OCI-LY3 (cell line): ENCODE data around the gene KIAA1586.
"Not testable (repeated sequence)": the region's sequence is repeated elsewhere in the genome, so short reads cannot be mapped to it uniquely, and the experiment has no call there.

Experiments
- H2AFZ ChIP-seq: fragments of 200-600, 300-600 bp; shearing (Covaris generic); 2 replicates; pipeline ENCODE4 v1.6.0; 2014; ENCODE audit warnings: antibody characterized with exemption, low read depth, low read length
- H3K27ac ChIP-seq: fragments of 200-600, 300-600 bp; sonication (generic); 2 replicates; pipeline ENCODE4 v1.5.1; 2014; ENCODE audit warnings: mild to moderate bottlenecking, low read length, moderate library complexity, mixed read lengths
- H3K27me3 ChIP-seq: fragments of 200-600, 300-600 bp; sonication (generic); 2 replicates; pipeline ENCODE4 v1.6.1; 2014; ENCODE audit warnings: low read depth, low read length, mixed read lengths
- H3K36me3 ChIP-seq: fragments of 200-600, 300-600 bp; sonication (generic); replicated peaks from 2 replicates; pipeline ENCODE3; 2014; ENCODE audit warnings: low read depth, low read length, mixed read lengths
- H3K4me1 ChIP-seq: fragments of 300-600, 200-600 bp; sonication (generic); 2 replicates; pipeline ENCODE4 v1.6.1; 2014; ENCODE audit warnings: low read length, mixed read lengths
- H3K4me2 ChIP-seq: fragments of 200-600, 300-600 bp; sonication (generic); 2 replicates; pipeline ENCODE4 v1.6.1; 2014; ENCODE audit warnings: low read length, mixed read lengths
- H3K4me3 ChIP-seq: fragments of 300-600, 200-600 bp; sonication (generic); 2 replicates; pipeline ENCODE4 v1.5.1; 2014; ENCODE audit warnings: antibody characterized with exemption, mild to moderate bottlenecking, low read length, moderate library complexity
- H3K79me2 ChIP-seq: fragments of 300-600, 200-600 bp; shearing (Covaris generic); 2 replicates; pipeline ENCODE4 v1.6.1; 2014; ENCODE audit warnings: mild to moderate bottlenecking, low read length, mixed read lengths
- H3K9ac ChIP-seq: fragments of 300-600, 200-600 bp; shearing (Covaris generic); 2 replicates; pipeline ENCODE4 v1.6.0; 2014; ENCODE audit warnings: mild to moderate bottlenecking, low read length, moderate library complexity
- H3K9me3 ChIP-seq: fragments of 200-600, 300-600 bp; shearing (Covaris generic); 2 replicates; pipeline ENCODE4 v1.6.1; 2014; ENCODE audit warnings: low read length, mixed read lengths; ENCODE audit not compliant: insufficient read depth
- H4K20me1 ChIP-seq: fragments of 200-600, 300-600 bp; sonication (generic); 2 replicates; pipeline ENCODE4 v1.6.1; 2016; ENCODE audit warnings: low read length, mixed read lengths; ENCODE audit not compliant: insufficient read depth
- CTCF ChIP-seq: fragments of 200-600, 300-600 bp; sonication (generic); IDR thresholded peaks from 2 replicates; pipeline ENCODE4 v1.5.1; 2014; ENCODE audit warnings: antibody characterized with exemption, low read length, low read depth
- EZH2phosphoT487 ChIP-seq: fragments of 200-600 bp; shearing (Covaris generic); IDR thresholded peaks from 2 replicates; pipeline ENCODE4 v1.6.1; 2018; ENCODE audit warnings: antibody characterized with exemption, mixed run types, low read depth

Gene KIAA1586

GRCh38 chr6:57046332-57047256 lies at the start of gene KIAA1586:
Gene KIAA1586, plus strand, starts transcription at chr6:57046693. Its CDS starts 63 bp downstream, at chr6:57046756.
- not testable (repeated sequence) for H3K27me3 ChIP-seq, H3K9me3 ChIP-seq, H4K20me1 ChIP-seq
- Histone ChIP-seq H3K27ac (peak within 1 kb of the TSS; percentile 46), H3K79me2 (peaks cover 34% of the 10 kb centered on the region), H3K36me3 (peaks cover 33% of the 10 kb centered on the region), H2AFZ (peak within 1 kb of the TSS; percentile 94), H3K4me2 (peak within 1 kb of the TSS; percentile 65), H3K9ac (peak within 1 kb of the TSS; percentile 69), H3K4me3 (peak within 1 kb of the TSS; percentile 88), H3K4me1 (peaks cover 11% of the 10 kb centered on the region)

- Histone ChIP-seq H4K20me1 (no peaks in the 10 kb centered on the region), H3K27me3 (no peaks in the 10 kb centered on the region), H2AFZ (no peak overlapping the region), H3K79me2 (no peaks in the 10 kb centered on the region), H3K36me3 (no peaks in the 10 kb centered on the region), H3K9me3 (no peaks in the 10 kb centered on the region), H3K4me1 (no peaks in the 10 kb centered on the region), H3K27ac (no peak overlapping the region), H3K4me2 (no peak overlapping the region), H3K4me3 (no peak overlapping the region), H3K9ac (no peak overlapping the region)
- TF ChIP-seq EZH2phosphoT487 (no peak), CTCF (no peak)
These were observed 47.4 kb upstream of the KIAA1586 start for GRCh38 chr6:56999049-56999448.

- not testable (repeated sequence) for H3K27ac ChIP-seq, H3K4me1 ChIP-seq, H2AFZ ChIP-seq, H3K4me2 ChIP-seq, H3K9ac ChIP-seq, H3K9me3 ChIP-seq, H4K20me1 ChIP-seq, H3K36me3 ChIP-seq, H3K4me3 ChIP-seq, H3K79me2 ChIP-seq, H3K27me3 ChIP-seq
These were observed 46.7 kb upstream of the KIAA1586 start for GRCh38 chr6:56999748-57000147.

GRCh38 chr6:57002197-57002596 lies 44.3 kb upstream of the KIAA1586 start:
- H2AFZ ChIP-seq, result no peak overlapping the region
- H3K27ac ChIP-seq, result no peak overlapping the region
- no peaks in the 10 kb centered on the region for H3K27me3 ChIP-seq
- no peak overlapping the region for H3K4me3 ChIP-seq
- H3K4me1 ChIP-seq, result no peaks in the 10 kb centered on the region
- no peaks in the 10 kb centered on the region for H4K20me1 ChIP-seq
- H3K9ac ChIP-seq, result no peak overlapping the region
- H3K36me3 ChIP-seq, result no peaks in the 10 kb centered on the region
- no peaks in the 10 kb centered on the region for H3K79me2 ChIP-seq
- TF ChIP-seq EZH2phosphoT487 (no peak), CTCF (no peak)
- no peak overlapping the region for H3K4me2 ChIP-seq
- no peaks in the 10 kb centered on the region for H3K9me3 ChIP-seq

GRCh38 chr6:57004292-57004691 lies 42.2 kb upstream of the KIAA1586 start:
- H3K4me3 ChIP-seq, result no peak overlapping the region
- H4K20me1 ChIP-seq, result no peaks in the 10 kb centered on the region
- no peaks in the 10 kb centered on the region for H3K27me3 ChIP-seq
- no peak overlapping the region for H3K4me2 ChIP-seq
- no peak overlapping the region for H3K9ac ChIP-seq
- H2AFZ ChIP-seq, result no peak overlapping the region
- no peaks in the 10 kb centered on the region for H3K4me1 ChIP-seq
- TF ChIP-seq EZH2phosphoT487 (no peak), CTCF (no peak)
- no peaks in the 10 kb centered on the region for H3K9me3 ChIP-seq
- H3K79me2 ChIP-seq, result no peaks in the 10 kb centered on the region
- no peak overlapping the region for H3K27ac ChIP-seq
- H3K36me3 ChIP-seq, result no peaks in the 10 kb centered on the region
